Astrocyte of the cerebellum (primary cell): ENCODE data around the gene PSMB5.

Source experiments
- DNase-seq: peaks from one replicate; pipeline ENCODE4 v3.0.0-alpha.2; 2011; ENCODE audit warnings: low read depth
- H3K4me3 ChIP-seq: 2 replicates; pipeline ENCODE4 v1.5.1; 2011; ENCODE audit warnings: mild to moderate bottlenecking, low read depth, low read length, moderate library complexity
- in situ Hi-C: cut with HindIII; loops from 2 replicates; pipeline ENCODE4 v1.10.0; 2017; ENCODE audit warnings: low sequenced_read_pairs
- TF ChIP-seq, protein P1 (sequence below): IDR thresholded peaks from 2 replicates; pipeline ENCODE4 v1.5.1; 2012; ENCODE audit warnings: low read length, low read depth, moderate library complexity, mild to moderate bottlenecking; ENCODE audit errors: missing control alignments

The PSMB5 gene

DNA sequence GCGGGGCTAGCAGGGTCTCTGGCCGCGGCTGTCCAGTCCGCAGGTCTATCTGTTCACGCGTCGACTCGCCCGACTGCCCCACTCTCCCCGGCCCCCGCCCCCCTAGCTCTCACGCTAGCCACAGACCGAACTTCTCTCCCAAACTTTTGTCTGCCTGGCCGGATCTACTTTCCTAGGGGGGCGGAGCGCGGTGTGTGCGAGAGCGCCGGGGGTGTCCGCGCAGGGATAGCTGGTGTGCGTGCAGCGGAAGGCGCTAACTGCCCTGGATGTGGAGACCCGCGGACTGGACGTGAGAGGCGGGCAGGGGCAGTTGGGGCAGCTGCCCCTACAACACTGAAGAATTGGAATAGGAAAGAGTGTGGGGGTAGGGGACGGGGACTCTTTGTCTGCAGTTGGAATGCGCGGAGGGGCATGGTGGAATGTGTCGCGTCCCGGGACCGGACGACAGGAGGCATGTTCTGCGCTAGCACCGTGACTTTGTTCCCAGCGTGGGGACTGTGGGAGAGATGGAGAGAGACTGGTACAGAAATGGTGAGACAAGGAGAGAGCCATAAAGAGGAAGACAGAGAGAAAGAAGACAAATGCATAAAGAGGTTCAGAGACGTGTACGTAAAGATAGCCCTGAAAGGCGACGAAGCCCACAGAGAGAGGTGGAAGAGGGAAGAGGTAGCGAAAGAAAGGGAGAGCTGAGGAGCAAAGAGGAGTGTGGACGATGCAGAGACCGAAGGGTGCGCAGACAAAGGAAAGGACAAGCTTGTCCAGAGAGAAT, 52.0 kb downstream of the PSMB5 start, which contains the start of gene AJUBA:
TSS of gene AJUBA (minus strand) at position 75 of the 769 bp plus-strand sequence. CDS start 285 bp downstream, outside the sequence.
- TF ChIP-seq, protein P1, sequence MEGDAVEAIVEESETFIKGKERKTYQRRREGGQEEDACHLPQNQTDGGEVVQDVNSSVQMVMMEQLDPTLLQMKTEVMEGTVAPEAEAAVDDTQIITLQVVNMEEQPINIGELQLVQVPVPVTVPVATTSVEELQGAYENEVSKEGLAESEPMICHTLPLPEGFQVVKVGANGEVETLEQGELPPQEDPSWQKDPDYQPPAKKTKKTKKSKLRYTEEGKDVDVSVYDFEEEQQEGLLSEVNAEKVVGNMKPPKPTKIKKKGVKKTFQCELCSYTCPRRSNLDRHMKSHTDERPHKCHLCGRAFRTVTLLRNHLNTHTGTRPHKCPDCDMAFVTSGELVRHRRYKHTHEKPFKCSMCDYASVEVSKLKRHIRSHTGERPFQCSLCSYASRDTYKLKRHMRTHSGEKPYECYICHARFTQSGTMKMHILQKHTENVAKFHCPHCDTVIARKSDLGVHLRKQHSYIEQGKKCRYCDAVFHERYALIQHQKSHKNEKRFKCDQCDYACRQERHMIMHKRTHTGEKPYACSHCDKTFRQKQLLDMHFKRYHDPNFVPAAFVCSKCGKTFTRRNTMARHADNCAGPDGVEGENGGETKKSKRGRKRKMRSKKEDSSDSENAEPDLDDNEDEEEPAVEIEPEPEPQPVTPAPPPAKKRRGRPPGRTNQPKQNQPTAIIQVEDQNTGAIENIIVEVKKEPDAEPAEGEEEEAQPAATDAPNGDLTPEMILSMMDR = no peak
- peak within 1 kb of the TSS; percentile 91 for H3K4me3 ChIP-seq
- in situ Hi-C loops = no loop called here
- DNase-seq = peak; percentile 86

DNA sequence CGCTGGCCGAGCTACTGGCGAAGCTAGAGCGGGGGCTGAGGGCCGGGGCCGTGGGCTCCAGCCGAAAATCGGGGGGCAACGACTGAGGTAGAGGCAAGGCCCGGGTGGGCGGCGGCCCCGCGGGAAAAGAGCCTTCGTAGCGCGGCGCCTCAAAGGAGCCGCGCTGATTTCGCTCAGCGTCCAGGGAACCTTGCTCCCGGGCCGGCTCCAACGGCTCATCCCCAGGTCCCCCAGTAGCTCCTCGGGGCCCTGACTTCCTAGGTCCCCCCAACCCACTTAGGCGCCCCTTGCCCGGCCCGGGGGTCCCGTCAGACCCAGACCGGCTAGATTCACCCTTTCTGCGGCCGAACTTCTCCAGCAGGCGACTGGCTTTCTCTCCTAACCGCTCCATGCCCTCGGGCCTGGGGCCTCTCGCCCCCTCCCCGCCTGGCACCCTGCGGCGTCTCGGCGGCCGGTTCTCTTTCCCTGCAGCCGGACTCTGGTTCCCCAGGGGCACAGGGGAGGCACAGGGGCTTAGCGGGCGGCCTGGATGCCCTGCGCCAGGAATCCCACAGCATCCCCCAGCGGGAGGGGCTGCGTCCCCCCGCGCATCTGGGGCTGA, 52.7 kb downstream of the PSMB5 start:
- TF ChIP-seq, protein P1 = no peak
- no peak for DNase-seq
- H3K4me3 ChIP-seq = peak overlapping the region; percentile 91
- in situ Hi-C loops = no loop called here

DNA sequence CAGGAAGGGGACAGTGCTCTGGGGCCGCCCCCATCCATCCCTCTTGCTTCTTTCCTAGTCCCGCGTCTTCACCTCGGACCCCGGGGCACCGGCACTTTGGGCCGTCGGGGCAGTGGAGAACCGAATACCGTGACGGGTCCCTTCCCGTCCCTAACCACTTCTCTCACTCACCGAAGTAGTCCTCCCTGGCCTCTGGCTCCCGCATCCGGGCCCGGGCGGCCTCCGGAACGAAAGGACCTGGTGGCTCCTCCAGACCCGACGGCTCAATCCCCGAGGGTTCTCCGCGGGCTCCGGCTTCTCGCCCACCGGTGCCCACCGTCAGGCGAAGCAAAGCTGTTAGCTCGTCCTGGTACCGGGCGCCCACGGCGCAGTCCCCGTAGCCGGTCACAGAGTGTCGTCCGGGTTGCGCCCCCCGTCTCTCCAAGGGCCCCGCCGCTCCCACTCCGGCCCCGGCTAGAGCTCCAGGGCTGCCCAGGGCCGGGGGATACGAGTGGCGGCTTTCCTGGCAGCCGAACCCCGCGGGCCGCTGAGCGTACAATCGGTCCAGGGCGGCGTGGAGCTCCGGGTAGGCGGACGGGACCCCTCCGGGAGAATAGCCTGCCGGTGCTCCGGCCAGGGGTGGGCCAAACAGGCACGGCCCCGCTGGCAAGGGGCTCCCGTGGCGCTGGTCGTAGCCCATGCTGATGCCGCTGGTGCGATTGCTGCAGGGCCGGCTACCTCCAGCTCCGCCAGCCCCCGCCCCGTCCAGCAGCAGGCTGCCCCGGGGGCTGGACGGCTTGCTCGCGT, 53.4 kb downstream of the PSMB5 start:
- TF ChIP-seq, protein P1 = no peak
- DNase-seq = no peak
- in situ Hi-C loops = no loop called here
- peak overlapping the region; percentile 91 for H3K4me3 ChIP-seq

DNA sequence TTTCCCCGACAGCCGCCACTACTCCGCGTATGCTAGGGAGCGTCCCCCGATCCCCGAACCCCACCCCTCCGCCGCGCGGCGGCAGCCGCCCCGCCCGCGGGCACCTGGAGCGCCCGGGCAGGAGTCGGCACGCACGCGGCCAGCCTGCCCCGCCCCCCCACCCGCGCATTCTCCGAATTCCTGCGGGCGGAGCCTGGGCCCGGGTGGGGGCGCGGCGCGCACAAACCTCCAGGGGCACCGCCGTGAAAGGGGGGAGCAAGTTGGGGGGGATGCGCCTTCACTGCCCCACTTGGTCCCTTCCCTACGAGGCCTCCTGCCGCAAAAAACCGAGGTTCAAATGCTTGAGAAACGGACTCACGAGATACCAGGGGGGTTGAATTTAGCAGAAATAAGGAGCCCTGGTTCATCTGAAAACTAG, 54.0 kb downstream of the PSMB5 start:
- H3K4me3 ChIP-seq = peak overlapping the region; percentile 91
- DNase-seq = no peak
- in situ Hi-C loops = no loop called here
- TF ChIP-seq, protein P1 = no peak

DNA sequence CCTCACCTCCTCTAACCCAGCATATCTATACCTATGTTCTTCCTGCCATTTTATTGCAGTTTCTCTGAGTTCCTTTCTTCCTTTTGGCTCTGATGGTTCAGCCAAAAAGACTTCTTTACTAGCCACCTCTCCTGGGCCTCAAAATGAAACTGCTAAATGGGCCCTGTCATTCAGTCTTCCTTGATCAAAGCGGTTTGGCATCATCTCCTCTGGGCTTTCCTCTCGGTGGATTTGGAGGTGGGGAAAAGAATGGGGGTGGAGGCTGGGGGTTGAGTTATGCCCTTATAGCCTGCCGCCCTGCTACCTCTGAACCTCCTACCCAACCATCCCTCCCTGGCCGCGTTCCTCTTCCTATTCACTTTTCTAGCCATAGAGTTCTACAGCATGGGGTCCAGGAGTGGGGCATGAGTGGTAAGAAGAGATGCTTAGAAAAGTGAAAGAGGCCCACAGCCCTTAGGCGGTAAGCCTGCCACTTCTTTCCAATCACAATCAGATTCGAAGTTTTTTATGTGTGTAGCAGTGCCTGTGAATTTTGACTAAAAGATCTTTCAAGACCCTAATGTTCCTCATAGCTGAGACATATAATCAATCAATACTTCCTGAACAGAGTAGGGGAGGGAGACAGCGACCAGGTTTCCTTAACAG, 54.8 kb downstream of the PSMB5 start:
- DNase-seq = no peak
- in situ Hi-C loops = no loop called here
- TF ChIP-seq, protein P1 = no peak
- peak overlapping the region; percentile 91 for H3K4me3 ChIP-seq
